Measurements from ENCODE around the gene ZNF519.

The ZNF519 gene

GRCh38 chr18:14086458-14087231, 45.6 kb downstream of the ZNF519 start:
- DNase-seq (ENCODE audit: insufficient read length, low spot score) = peak; percentile 15
- TF ChIP-seq POLR2A (IDR thresholded peaks at IDR 0.05; ENCODE audit: low read depth, low read length) = no peak
- FAIRE-seq = peak; percentile 58

GRCh38 chr18:14085770-14086457, 46.3 kb downstream of the ZNF519 start:
- no peak for TF ChIP-seq POLR2A (IDR thresholded peaks at IDR 0.05; ENCODE audit: low read depth, low read length)
- DNase-seq (ENCODE audit: insufficient read length, low spot score) (no peak), FAIRE-seq (no peak)

- FAIRE-seq (no peak), DNase-seq (ENCODE audit: insufficient read length, low spot score) (no peak)
- no peak for TF ChIP-seq POLR2A (IDR thresholded peaks at IDR 0.05; ENCODE audit: low read depth, low read length)
Observed at GRCh38 chr18:14075196-14075595, 57.0 kb downstream of the ZNF519 start.

- no peak for TF ChIP-seq POLR2A (IDR thresholded peaks at IDR 0.05; ENCODE audit: low read depth, low read length)
- DNase-seq (ENCODE audit: insufficient read length, low spot score) = no peak
- FAIRE-seq = no peak
Observed at GRCh38 chr18:14074187-14074586, 58.0 kb downstream of the ZNF519 start.

GRCh38 chr18:14053661-14054060, 78.6 kb downstream of the ZNF519 start:
- DNase-seq (ENCODE audit: insufficient read length, low spot score) (no peak), FAIRE-seq (no peak)
- no peak for TF ChIP-seq POLR2A (IDR thresholded peaks at IDR 0.05; ENCODE audit: low read depth, low read length)
